DMS 273 (cell line): ENCODE results near the gene KIR3DL3.
"Not testable (repeated sequence)": the region's sequence is repeated elsewhere in the genome, so short reads cannot be mapped to it uniquely, and the experiment has no call there.

Source experiments
- DNase-seq: peaks from one replicate; lab custom pipeline; 2025; ENCODE audit not compliant: unreplicated experiment; lab: John Stamatoyannopoulos, UW

The KIR3DL3 gene

GRCh38 chr19:54729416-54730188 is 5.4 kb downstream of the KIR3DL3 start:
- no peak for DNase-seq

GRCh38 chr19:54731191-54731590 is 6.9 kb downstream of the KIR3DL3 start:
- DNase-seq: no peak

GRCh38 chr19:54738306-54738705 is 14.1 kb downstream of the KIR3DL3 start, which contains the start of gene KIR2DL3:
KIR2DL3 (plus strand) TSS chr19:54738513; CDS start chr19:54738546, 33 bp downstream.
- DNase-seq: not testable (repeated sequence)

- DNase-seq: no peak
Measured at GRCh38 chr19:54738715-54739114, 14.5 kb downstream of the KIR3DL3 start.

GRCh38 chr19:54739587-54740497 is 15.6 kb downstream of the KIR3DL3 start:
- DNase-seq: no peak

GRCh38 chr19:54741950-54742349 is 17.7 kb downstream of the KIR3DL3 start:
- DNase-seq: not testable (repeated sequence)

- DNase-seq: not testable (repeated sequence)
Measured at GRCh38 chr19:54744080-54744479, 19.8 kb downstream of the KIR3DL3 start.

GRCh38 chr19:54747614-54748322 is 23.5 kb downstream of the KIR3DL3 start:
- DNase-seq: not testable (repeated sequence)

- not testable (repeated sequence) for DNase-seq
Measured at GRCh38 chr19:54750276-54750675, 26.0 kb downstream of the KIR3DL3 start.

GRCh38 chr19:54756204-54757110 is 32.2 kb downstream of the KIR3DL3 start:
- DNase-seq: not testable (repeated sequence)

- DNase-seq: not testable (repeated sequence)
Measured at GRCh38 chr19:54758577-54758976, 34.3 kb downstream of the KIR3DL3 start.

GRCh38 chr19:54764219-54764618 is 40.0 kb downstream of the KIR3DL3 start:
- not testable (repeated sequence) for DNase-seq

- not testable (repeated sequence) for DNase-seq
Measured at GRCh38 chr19:54766464-54766863, 42.2 kb downstream of the KIR3DL3 start.

GRCh38 chr19:54769646-54770045 is 45.4 kb downstream of the KIR3DL3 start, which contains the start of gene KIR2DL1:
KIR2DL1 (plus strand) TSS chr19:54769793; CDS start chr19:54769851, 58 bp downstream.
- DNase-seq: not testable (repeated sequence)

- not testable (repeated sequence) for DNase-seq
Measured at GRCh38 chr19:54770511-54770910, 46.3 kb downstream of the KIR3DL3 start.

- not testable (repeated sequence) for DNase-seq
Measured at GRCh38 chr19:54771018-54771960, 47.0 kb downstream of the KIR3DL3 start.

- DNase-seq: not testable (repeated sequence)
Measured at GRCh38 chr19:54772666-54773065, 48.4 kb downstream of the KIR3DL3 start.

GRCh38 chr19:54775095-54775815 is 51.0 kb downstream of the KIR3DL3 start:
- not testable (repeated sequence) for DNase-seq
